ENCODE measurements around the gene GTF3A.
A peak's percentile ranks its signal among the peaks of the same experiment; 100 is the strongest.

Gene GTF3A

GRCh38 chr13:27440408-27440807, 16.0 kb downstream of the GTF3A start:
- no peak for DNase-seq (ENCODE audit: insufficient read length, low spot score)
- FAIRE-seq: peak; percentile 70

GRCh38 chr13:27442071-27442647, 17.7 kb downstream of the GTF3A start:
- FAIRE-seq (peak; percentile 31), DNase-seq (ENCODE audit: insufficient read length, low spot score) (no peak)
- TF ChIP-seq SPI1 (IDR thresholded peaks at IDR 0.05; ENCODE audit: low read depth, low read length) (no peak), POLR2A (IDR thresholded peaks at IDR 0.05; ENCODE audit: low read depth, low read length) (no peak), PAX5 (IDR thresholded peaks at IDR 0.05; ENCODE audit: insufficient read depth, low read length, severe bottlenecking) (no peak), TAF1 (IDR thresholded peaks at IDR 0.05; ENCODE audit: low read depth, low read length) (no peak), POLR2AphosphoS5 (IDR thresholded peaks at IDR 0.05; ENCODE audit: low read depth, low read length) (no peak), POU2F2 (IDR thresholded peaks at IDR 0.05; ENCODE audit: low read depth, low read length) (no peak)

More at GRCh38 chr13:27440408-27440807, 16.0 kb downstream of the GTF3A start:
- TF ChIP-seq POU2F2 (IDR thresholded peaks at IDR 0.05; ENCODE audit: low read depth, low read length) (no peak), POLR2A (IDR thresholded peaks at IDR 0.05; ENCODE audit: low read depth, low read length) (no peak), POLR2AphosphoS5 (IDR thresholded peaks at IDR 0.05; ENCODE audit: low read depth, low read length) (no peak), TAF1 (IDR thresholded peaks at IDR 0.05; ENCODE audit: low read depth, low read length) (no peak), SPI1 (IDR thresholded peaks at IDR 0.05; ENCODE audit: low read depth, low read length) (no peak), PAX5 (IDR thresholded peaks at IDR 0.05; ENCODE audit: insufficient read depth, low read length, severe bottlenecking) (no peak)

- peak; percentile 9 for FAIRE-seq
- no peak for DNase-seq (ENCODE audit: insufficient read length, low spot score)
- TF ChIP-seq POLR2A (IDR thresholded peaks at IDR 0.05; ENCODE audit: low read depth, low read length) (no peak), PAX5 (IDR thresholded peaks at IDR 0.05; ENCODE audit: insufficient read depth, low read length, severe bottlenecking) (no peak), SPI1 (IDR thresholded peaks at IDR 0.05; ENCODE audit: low read depth, low read length) (no peak), POU2F2 (IDR thresholded peaks at IDR 0.05; ENCODE audit: low read depth, low read length) (no peak), POLR2AphosphoS5 (IDR thresholded peaks at IDR 0.05; ENCODE audit: low read depth, low read length) (no peak), TAF1 (IDR thresholded peaks at IDR 0.05; ENCODE audit: low read depth, low read length) (no peak)
These were observed 18.4 kb downstream of the GTF3A start for GRCh38 chr13:27442797-27443196.

- FAIRE-seq: peak; percentile 31
These were observed 22.7 kb downstream of the GTF3A start for GRCh38 chr13:27446986-27447583.

GRCh38 chr13:27448308-27448707, 23.9 kb downstream of the GTF3A start:
- DNase-seq (ENCODE audit: insufficient read length, low spot score): no peak
- FAIRE-seq: no peak
- TF ChIP-seq TAF1 (IDR thresholded peaks at IDR 0.05; ENCODE audit: low read depth, low read length): no peak
- TF ChIP-seq POU2F2 (IDR thresholded peaks at IDR 0.05; ENCODE audit: low read depth, low read length): no peak

More at GRCh38 chr13:27446986-27447583, 22.7 kb downstream of the GTF3A start:
- no peak for TF ChIP-seq TAF1 (IDR thresholded peaks at IDR 0.05; ENCODE audit: low read depth, low read length)
- TF ChIP-seq POLR2A (IDR thresholded peaks at IDR 0.05; ENCODE audit: low read depth, low read length): no peak
- no peak for TF ChIP-seq SPI1 (IDR thresholded peaks at IDR 0.05; ENCODE audit: low read depth, low read length)
- no peak for TF ChIP-seq POU2F2 (IDR thresholded peaks at IDR 0.05; ENCODE audit: low read depth, low read length)
- TF ChIP-seq PAX5 (IDR thresholded peaks at IDR 0.05; ENCODE audit: insufficient read depth, low read length, severe bottlenecking): no peak
- TF ChIP-seq POLR2AphosphoS5 (IDR thresholded peaks at IDR 0.05; ENCODE audit: low read depth, low read length): no peak
- DNase-seq (ENCODE audit: insufficient read length, low spot score): no peak

GRCh38 chr13:27449081-27449603, 24.7 kb downstream of the GTF3A start:
- FAIRE-seq: peak; percentile 38
- DNase-seq (ENCODE audit: insufficient read length, low spot score): no peak
- no peak for TF ChIP-seq PAX5 (IDR thresholded peaks at IDR 0.05; ENCODE audit: insufficient read depth, low read length, severe bottlenecking)
- TF ChIP-seq POLR2A (IDR thresholded peaks at IDR 0.05; ENCODE audit: low read depth, low read length): no peak
- no peak for TF ChIP-seq POU2F2 (IDR thresholded peaks at IDR 0.05; ENCODE audit: low read depth, low read length)
- TF ChIP-seq POLR2AphosphoS5 (IDR thresholded peaks at IDR 0.05; ENCODE audit: low read depth, low read length): no peak
- TF ChIP-seq SPI1 (IDR thresholded peaks at IDR 0.05; ENCODE audit: low read depth, low read length): no peak
- TF ChIP-seq TAF1 (IDR thresholded peaks at IDR 0.05; ENCODE audit: low read depth, low read length): no peak

GRCh38 chr13:27449936-27450828, 25.8 kb downstream of the GTF3A start, which contains the start of gene MTIF3:
Gene MTIF3 (minus strand): TSS chr13:27450564. CDS start chr13:27440448, 10,116 bp downstream.
- DNase-seq (ENCODE audit: insufficient read length, low spot score) (peak; percentile 71), FAIRE-seq (peak; percentile 98)
- TF ChIP-seq PAX5 (IDR thresholded peaks at IDR 0.05; ENCODE audit: insufficient read depth, low read length, severe bottlenecking) (no peak), POLR2AphosphoS5 (IDR thresholded peaks at IDR 0.05; ENCODE audit: low read depth, low read length) (peak; percentile 95), TAF1 (IDR thresholded peaks at IDR 0.05; ENCODE audit: low read depth, low read length) (peak; percentile 83), SPI1 (IDR thresholded peaks at IDR 0.05; ENCODE audit: low read depth, low read length) (peak; percentile 70), POU2F2 (IDR thresholded peaks at IDR 0.05; ENCODE audit: low read depth, low read length) (peak; percentile 55; the same call in 1 of the 2 replicates), POLR2A (IDR thresholded peaks at IDR 0.05; ENCODE audit: low read depth, low read length) (peak; percentile 96)

- FAIRE-seq (no peak), DNase-seq (ENCODE audit: insufficient read length, low spot score) (no peak)
- no peak for TF ChIP-seq PAX5 (IDR thresholded peaks at IDR 0.05; ENCODE audit: insufficient read depth, low read length, severe bottlenecking)
- TF ChIP-seq POU2F2 (IDR thresholded peaks at IDR 0.05; ENCODE audit: low read depth, low read length): no peak
- TF ChIP-seq POLR2A (IDR thresholded peaks at IDR 0.05; ENCODE audit: low read depth, low read length): no peak
- TF ChIP-seq SPI1 (IDR thresholded peaks at IDR 0.05; ENCODE audit: low read depth, low read length): no peak
- no peak for TF ChIP-seq TAF1 (IDR thresholded peaks at IDR 0.05; ENCODE audit: low read depth, low read length)
- TF ChIP-seq POLR2AphosphoS5 (IDR thresholded peaks at IDR 0.05; ENCODE audit: low read depth, low read length): no peak
These were observed 26.6 kb downstream of the GTF3A start for GRCh38 chr13:27450921-27451471.
